Activated T-cell treated with anti-CD3 and anti-CD28 coated beads for 1 hour (primary cell): ENCODE results near the gene ZBTB9.

ENCODE experiments used
- DNase-seq: peaks from one replicate; pipeline ENCODE4 v3.0.0-alpha.2; 2020; ENCODE audit warnings: low read depth

Gene ZBTB9

DNA sequence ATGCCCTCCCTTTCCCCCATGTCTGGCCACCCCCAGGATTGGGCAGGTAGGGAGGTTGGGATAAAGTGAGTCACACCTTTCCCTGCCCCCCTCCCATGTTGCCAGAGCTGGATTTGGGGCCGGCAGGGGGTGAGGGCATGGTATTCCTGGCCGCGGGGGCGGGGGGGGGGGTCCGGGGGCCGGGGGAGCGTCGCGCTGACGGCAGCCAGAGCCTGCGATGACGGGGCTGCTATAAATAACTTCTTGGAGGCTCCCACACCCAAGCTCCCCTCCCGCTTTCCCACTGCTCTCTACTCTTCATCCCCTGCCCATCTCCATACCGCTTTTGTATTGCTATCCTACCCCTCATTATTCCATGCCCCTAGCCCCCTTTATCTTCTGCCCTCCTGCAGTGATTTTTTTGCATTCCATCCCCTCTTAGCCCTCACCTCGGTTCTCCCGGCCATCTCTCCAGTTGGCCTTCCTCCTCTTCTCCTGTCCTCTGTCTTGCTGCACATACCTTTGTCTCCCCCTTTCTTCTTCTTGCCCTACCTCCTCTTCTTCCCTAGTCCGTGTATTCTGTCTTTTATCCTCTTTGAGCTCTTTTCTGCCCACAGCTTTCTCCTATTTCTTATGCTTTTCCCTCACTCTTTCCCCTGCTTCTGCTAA is 20.7 kb upstream of the ZBTB9 start:
- no peak for DNase-seq

DNA sequence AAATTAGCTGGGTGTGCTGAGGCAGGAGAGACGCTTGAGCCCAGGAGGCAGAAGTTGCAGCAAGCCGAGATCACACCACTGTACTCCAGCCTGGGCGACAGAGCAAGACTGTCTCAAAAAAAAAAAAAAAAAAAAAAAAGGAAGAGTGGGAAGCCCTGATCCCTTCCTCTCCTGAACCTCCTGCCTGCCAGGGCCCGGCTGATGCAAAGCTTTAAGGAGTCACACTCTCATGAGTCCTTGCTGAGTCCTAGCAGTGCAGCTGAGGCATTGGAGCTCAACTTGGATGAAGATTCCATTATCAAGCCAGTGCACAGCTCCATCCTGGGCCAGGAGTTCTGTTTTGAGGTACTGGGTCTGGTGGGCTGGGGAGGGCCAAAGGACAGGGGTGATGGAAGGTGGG is 19.4 kb upstream of the ZBTB9 start:
- no peak for DNase-seq

DNA sequence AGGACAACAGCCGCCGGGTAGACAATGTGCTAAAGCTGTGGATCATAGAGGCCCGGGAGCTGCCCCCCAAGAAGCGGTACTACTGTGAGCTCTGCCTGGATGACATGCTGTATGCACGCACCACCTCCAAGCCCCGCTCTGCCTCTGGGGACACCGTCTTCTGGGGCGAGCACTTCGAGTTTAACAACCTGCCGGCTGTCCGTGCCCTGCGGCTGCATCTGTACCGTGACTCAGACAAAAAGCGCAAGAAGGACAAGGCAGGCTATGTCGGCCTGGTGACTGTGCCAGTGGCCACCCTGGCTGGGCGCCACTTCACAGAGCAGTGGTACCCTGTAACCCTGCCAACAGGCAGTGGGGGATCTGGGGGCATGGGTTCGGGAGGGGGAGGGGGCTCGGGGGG is 16.7 kb upstream of the ZBTB9 start:
- no peak for DNase-seq

DNA sequence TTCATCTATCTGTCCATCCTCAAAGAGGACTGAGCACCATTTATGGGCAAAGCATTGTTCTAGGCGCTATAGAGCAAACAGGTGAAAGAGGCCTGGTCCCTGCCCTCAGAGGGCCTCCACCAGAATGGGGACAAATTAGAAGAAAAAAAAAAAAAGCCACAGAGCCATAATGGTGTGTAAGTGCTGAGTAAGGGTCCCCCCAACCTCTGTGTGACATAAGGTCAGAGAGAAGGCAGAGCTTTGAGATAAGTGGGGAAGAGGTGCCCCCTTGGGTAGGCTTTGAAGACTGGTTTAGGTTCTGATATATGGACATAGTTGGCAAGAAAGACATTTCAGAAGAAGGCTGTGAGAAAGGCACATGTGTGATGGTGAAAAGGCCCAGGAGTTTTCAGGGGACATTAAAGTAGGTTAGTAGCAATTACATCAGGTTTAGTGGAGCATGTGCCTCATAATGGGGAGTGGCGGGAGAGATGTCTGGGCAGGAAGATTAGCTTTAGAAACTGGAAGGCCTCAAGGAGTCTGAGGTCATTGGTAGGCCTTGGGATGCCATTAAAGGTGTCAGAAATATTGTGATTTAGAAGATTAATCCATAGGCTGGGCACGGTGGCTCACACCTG is 15.3 kb upstream of the ZBTB9 start:
- DNase-seq: no peak

DNA sequence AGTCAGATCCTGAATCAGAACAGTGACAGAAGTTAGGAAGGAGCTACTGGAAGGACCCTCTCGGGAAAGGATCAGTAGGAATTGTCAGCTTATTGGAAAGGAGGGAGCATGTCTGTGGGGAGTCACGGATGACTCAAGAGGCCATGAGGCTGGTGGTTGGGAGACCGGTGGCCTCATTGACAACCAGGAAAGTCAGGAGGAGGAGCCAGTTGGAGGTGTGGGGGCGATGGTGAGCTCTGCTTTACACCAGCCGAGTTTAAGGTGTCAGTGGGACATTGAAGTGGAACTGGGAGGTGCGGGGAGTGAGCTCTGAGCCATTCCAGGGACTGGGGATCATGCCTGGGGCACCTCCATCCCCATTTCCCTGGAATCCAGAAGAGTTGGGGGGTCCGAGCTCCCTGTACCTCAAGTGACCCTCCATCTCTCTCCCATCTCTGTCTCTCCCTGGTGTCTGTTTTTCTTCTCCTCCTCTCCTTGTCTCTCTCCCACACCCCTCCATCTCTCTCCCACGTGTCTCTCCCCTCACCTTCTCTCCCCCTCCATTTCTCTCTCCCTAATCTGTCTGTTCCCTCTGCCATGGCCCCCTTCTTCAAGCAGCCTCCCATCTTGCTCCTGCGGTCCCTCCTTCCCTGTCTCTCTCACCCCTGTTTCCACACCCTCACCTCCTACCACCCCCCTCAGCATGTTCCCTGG is 14.3 kb upstream of the ZBTB9 start:
- no peak for DNase-seq

DNA sequence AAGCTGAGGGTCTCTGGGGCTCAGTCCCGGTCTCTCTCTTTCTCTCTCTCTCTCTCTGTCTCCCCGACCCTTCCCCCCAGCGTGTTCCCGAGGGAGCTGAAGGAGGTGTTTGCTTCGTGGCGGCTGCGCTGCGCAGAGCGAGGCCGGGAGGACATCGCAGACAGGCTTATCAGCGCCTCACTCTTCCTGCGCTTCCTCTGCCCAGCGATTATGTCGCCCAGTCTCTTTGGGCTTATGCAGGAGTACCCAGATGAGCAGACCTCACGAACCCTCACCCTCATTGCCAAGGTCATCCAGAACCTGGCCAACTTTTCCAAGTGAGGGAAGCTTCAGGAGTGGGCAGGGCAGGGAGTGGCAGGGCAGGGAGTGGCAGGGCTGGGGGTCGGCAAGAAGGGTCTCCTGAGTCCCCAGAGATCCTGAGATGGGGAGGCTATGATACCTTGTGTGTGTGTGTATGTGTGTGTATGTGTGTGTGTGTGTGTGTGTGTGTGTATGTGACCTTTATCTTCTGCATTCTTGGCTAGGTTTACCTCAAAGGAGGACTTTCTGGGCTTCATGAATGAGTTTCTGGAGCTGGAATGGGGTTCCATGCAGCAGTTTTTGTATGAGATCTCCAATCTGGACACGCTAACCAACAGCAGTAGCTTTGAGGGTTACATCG is 13.6 kb upstream of the ZBTB9 start:
- no peak for DNase-seq

DNA sequence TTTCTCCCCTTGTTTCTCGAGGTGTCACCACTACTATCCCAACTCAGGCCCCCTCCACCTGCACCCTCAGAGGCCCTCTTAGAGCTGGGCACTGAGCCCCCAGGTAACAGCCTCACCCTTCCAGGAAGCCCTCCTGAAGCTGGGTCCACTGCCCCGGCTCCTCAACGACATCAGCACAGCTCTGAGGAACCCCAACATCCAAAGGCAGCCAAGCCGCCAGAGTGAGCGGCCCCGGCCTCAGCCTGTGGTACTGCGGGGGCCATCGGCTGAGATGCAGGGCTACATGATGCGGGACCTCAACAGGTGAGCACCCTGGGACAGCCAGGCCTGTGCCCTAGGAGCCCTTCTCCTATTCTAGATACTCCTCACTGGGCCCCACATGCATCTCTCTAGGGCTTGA is 12.9 kb upstream of the ZBTB9 start:
- DNase-seq: no peak

DNA sequence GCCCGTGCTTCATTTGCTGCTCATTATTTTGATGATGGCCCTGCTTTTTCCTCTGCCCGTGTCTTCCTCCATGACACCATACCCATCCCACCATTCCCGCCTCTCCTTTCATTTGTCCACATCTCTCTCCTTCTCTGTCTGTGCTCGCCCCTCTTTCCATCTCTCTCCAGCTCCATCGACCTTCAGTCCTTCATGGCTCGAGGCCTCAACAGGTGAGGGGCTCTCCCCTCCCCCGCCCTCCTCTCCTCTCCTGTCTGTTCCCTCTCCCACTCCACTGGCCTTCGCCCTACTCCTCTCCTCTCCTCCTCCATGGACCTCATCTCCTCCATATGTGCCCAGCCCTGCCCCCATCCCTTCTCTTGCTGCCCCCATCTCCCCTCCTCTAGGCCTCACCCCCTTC is 12.1 kb upstream of the ZBTB9 start:
- no peak for DNase-seq

DNA sequence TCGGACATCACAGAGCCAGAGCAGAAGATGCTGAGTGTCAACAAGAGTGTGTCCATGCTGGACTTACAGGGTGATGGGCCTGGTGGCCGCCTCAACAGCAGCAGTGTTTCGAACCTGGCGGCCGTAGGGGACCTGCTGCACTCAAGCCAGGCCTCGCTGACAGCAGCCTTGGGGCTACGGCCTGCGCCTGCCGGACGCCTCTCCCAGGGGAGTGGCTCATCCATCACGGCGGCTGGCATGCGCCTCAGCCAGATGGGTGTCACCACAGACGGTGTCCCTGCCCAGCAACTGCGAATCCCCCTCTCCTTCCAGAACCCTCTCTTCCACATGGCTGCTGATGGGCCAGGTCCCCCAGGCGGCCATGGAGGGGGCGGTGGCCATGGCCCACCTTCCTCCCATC is 11.4 kb upstream of the ZBTB9 start:
- DNase-seq: no peak

DNA sequence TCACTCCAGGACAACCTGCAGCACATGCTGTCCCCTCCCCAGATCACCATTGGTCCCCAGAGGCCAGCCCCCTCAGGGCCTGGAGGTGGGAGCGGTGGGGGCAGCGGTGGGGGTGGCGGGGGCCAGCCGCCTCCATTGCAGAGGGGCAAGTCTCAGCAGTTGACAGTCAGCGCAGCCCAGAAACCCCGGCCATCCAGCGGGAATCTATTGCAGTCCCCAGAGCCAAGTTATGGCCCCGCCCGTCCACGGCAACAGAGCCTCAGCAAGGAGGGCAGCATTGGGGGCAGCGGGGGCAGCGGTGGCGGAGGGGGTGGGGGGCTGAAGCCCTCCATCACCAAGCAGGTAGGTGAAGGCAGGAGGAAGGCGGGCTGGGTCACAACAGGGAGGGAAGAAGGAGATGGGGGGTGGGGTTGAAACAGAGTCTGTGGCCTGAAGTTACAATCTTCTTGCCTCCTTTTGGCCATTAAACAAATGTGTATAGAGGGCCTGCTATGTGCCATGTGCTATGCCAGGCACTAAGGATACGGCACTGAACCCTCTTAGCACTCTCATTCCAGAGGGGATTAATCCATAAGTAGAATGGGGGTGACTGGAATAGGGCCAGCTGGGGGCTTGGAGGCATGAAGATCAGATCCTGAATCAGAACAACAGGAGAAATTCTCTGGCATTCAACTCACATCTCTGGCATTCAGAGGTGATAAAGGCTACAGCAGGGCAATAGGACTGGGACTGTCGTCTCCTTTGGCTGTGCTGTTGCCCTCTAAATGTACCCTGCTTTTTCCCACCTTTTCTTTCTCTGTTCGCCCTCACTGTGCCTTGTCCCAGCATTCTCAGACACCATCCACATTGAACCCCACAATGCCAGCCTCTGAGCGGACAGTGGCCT is 10.5 kb upstream of the ZBTB9 start:
- no peak for DNase-seq

DNA sequence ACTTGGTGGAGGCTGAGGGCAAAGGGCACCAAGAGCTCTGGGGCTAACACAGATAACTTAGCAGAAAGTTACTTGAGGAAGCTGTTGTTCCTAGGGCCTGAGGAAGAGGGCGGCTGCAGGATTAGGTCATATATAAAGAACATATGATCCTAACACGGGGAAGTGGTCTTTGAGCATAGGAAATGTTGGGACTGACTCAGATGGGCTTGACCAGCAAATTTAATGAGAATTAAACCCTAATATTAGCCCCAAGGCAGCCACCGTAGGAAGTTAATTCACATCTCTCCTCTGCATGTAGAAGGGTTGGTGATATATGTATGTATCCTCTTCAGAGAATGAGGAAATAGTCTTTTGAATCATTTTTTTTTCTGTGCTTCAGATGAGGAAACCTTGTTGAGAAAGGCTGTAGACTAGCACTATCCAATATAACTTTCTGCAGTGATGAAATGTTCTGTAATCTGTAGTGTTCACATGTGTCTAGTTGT is 9.2 kb upstream of the ZBTB9 start:
- no peak for DNase-seq

DNA sequence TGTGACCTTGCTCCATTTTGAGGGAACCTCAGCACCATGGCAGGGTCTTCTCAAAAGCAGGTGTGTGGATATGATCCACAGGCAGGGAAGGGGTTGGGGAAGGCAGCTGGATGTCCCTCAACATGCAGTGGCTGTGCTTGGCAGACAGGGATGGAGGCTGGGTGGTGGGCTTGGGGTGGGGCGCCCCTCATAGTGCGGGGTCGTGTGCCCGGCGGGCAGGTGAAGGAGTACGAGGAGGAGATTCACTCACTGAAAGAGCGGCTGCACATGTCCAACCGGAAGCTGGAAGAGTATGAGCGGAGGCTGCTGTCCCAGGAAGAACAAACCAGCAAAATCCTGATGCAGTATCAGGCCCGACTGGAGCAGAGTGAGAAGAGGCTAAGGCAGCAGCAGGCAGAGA is 8.0 kb upstream of the ZBTB9 start:
- DNase-seq: no peak

DNA sequence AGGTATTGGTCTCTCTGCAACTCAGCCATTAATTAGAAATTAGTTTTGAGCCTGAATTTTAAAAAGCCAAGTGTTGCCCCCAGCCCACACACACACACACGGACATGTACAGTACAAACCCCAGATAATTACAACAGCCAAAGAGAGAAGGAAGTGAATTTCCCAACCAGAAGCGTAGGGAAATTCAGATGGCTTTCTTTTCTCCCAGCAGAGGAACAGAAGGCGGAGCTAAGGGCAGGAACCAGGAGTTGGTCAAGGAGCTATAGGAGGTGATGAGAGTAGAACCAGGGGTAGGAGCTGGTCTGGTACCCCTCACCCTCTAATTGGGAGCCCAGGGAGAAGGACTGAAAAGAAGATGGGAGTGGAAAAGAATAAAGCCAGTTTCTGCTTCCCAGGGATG is 3.9 kb upstream of the ZBTB9 start:
- DNase-seq: no peak

DNA sequence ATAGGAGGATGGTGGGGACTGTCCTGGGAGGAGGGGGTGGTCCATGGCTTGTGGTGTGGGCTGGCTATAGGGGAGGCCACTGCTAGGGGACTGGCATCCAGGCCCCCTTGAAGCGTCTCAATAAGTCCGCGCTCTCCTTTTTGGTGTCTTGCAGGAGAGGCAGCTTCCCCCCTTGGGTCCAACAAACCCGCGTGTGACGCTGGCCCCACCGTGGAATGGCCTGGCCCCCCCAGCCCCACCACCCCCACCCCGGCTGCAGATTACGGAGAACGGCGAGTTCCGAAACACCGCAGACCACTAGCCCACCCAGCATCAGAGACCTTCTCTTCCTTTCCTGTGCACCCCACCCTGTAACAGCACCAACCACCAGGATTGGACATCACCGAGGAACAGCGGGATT is 2.8 kb upstream of the ZBTB9 start:
- no peak for DNase-seq

DNA sequence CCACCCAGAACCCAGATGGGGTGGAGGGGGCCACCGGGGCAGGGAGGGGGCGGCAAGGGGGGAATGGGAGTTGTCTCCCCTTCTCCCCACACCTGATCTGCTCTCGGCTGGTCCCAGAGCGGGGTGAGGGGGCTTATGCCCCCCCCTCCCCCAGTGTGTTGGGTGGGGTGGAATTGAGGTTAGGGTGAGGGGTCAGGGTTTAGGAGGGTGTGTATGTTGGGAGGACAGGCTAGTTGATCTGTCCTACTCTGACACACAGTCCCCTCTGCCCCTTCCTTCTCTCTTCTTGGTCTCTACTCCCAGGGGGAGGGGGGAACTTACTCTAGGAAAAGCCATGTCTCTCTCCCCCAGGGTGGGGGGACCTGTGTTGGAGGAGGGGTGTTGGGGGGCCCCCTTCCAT is 1.9 kb upstream of the ZBTB9 start:
- no peak for DNase-seq

DNA sequence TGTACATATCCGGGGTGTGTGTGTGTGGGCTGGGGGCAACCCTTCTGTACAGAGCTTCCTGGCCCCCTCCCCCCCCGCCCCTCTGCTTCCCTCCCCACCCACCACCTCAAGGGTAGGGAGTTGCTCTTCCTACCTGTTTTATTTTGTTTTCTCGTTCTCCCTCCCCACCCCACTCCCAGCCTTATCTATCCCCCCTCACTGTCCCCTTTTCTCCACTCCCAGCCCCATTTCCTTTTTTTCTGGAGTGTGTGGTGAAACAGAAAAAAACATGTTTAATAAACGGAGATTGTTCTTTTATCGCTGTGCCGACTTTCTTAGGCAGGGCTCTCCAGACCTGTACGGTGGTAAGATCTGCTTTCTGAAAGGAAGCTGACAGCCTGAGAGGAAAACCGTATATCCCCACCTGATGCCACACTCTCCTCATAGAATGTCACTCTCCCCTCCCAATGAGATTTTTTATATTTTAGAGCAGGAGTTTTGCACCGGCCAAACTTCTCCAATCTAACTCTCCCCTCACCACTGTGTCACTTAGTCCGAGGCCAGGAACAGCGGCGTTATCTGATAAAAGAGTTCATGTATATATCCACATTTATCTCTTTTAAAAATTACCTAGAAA is 875 bp upstream of the ZBTB9 start:
- DNase-seq: no peak

DNA sequence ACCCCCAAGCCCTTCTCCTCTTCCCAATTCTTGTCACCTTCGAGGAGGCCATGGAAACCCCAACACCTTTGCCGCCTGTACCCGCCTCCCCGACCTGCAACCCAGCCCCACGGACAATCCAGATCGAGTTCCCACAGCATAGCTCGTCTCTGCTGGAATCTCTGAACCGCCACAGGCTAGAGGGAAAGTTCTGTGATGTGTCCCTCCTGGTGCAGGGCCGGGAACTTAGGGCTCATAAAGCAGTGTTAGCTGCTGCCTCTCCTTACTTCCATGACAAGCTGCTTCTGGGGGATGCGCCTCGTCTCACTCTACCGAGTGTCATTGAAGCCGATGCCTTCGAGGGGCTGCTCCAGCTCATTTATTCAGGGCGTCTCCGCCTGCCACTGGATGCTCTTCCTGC is 675 bp downstream of the ZBTB9 start:
- DNase-seq: no peak

DNA sequence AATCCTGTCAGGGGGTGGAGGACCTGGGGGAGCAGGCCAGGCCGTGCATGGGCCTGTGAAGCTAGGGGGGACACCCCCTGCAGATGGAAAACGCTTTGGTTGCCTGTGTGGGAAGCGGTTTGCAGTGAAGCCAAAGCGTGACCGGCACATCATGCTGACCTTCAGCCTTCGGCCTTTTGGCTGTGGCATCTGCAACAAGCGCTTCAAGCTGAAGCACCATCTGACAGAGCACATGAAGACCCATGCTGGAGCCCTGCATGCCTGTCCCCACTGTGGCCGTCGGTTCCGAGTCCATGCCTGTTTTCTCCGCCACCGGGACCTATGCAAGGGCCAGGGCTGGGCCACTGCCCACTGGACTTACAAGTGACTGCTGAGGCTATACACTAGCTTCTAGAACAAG is 1.8 kb downstream of the ZBTB9 start:
- DNase-seq: no peak

DNA sequence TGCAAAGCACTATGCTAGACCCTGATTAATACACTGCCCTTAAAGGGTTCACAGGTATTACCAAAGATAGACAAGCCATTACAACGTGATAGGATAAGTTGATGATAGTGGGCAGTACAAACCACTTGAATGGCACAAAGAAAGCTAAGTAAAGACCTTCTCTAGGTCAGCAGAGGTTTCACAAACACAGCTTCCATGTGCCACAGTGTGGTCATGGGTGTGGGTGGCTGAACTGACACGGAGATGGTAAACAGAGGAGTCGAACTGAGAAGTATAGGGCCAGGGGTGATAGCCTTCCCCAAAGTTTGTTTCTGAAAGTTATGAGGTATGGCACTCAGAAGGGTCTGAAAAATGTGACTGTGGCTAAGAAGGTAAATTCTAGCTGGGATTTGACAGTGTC is 4.3 kb downstream of the ZBTB9 start:
- no peak for DNase-seq

DNA sequence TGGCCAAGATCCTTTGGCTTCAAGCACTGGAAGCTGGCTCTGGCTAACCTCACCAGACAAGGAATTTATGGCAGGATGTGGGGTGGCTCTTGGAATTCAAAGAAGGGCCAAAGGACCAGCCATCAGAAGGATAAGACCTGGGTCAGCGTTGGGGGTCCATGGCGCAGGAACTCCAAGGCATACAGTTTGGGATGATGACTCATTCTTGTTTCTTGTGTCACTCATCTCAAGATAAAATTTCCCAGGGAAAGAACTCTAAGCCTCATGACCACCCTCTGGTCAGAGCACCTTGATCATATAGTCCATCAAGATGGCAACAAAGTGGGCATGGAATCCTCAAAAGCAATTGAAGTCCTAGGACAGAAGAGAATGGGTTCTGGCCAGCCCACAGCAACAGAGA is 4.8 kb downstream of the ZBTB9 start:
- DNase-seq: no peak

DNA sequence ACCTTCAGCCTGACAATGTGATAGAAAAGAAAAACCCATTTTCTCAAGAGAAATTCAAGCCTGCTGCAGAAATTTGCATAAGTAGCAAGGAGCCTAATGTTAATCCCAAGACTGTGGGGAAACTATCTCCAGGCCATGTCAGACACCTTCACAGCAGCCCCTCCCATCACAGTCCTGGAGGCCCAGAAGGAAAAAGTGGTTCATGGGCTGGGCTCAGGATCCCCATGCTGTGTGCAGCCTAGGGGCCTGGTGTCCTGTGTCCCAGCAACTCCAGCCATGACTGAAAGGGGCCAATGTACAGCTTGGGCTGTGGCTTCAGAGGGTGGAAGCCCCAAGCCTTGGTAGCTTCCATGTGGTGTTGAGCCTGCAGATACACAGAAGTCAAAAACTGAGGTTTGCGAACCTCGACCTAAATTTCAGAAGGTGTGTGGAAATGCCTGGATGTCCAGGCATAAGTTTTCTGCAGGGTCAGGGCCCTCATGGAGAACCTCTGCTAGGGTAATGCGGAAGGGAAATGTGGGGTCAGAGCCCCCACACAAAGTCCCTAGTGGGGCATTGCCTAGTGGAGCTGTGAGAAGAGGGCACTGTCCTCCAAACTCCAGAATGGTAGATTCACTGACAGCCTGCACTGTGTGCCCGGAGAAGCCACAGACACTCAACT is 11.8 kb downstream of the ZBTB9 start:
- no peak for DNase-seq
